T-cell (primary cell): Measurements from ENCODE around the gene NUF2. TPM values are rescaled to one million over a fixed set of nuclear protein-coding genes. Genes with fewer than 3 reads are reported as not detected.
"Not testable (repeated sequence)": the region's sequence is repeated elsewhere in the genome, so short reads cannot be mapped to it uniquely, and the experiment has no call there.

Experiments
- ATAC-seq, 4 experiments: fragments of 200-7000 bp in 3 of 4; fragments of 150-1000 bp in 1 of 4; cut with Tn5 transposase; replicated peaks in 1 of 4; 1 replicate in 3 of 4; 2 replicates in 1 of 4; pipeline ENCODE4 v1.10.0; 2021; ENCODE audit warnings: moderate library complexity in 3 of 4, mild to moderate bottlenecking in 2 of 4, moderate number of reproducible peaks in 1 of 4
- CTCF ChIA-PET, 2 donors: fragments of 300-600 bp; sonication (Branson Sonifier 250); formaldehyde crosslinking; loops; one replicate each; lab custom pipeline; 2022; ENCODE audit warnings: antibody characterized with exemption in 2 of 2; lab: Charles Lee
- POLR2A ChIA-PET, 2 donors: fragments of 300-600 bp; sonication (Branson Sonifier 250); formaldehyde crosslinking; loops; one replicate each; lab custom pipeline; 2022; ENCODE audit warnings: antibody characterized with exemption in 2 of 2; lab: Charles Lee
- DNase-seq, 35 experiments: peaks; one replicate each; pipeline versions ENCODE4 v3.0.0 to v3.0.0-alpha.2; 2013 to 2023
- H3K27ac ChIP-seq: one replicate; pipeline ENCODE4 v1.5.1; 2013; ENCODE audit warnings: low read length
- H3K27me3 ChIP-seq, 2 experiments: replicated peaks in 1 of 2; 1 replicate in 1 of 2; 2 replicates in 1 of 2; pipeline versions ENCODE4 v1.6.1 to v1.7.0; 2013; ENCODE audit warnings: low read length in 1 of 2, mixed read lengths in 1 of 2; ENCODE audit not compliant: control insufficient read depth in 2 of 2, insufficient read depth in 2 of 2; ENCODE audit errors: extremely low read depth in 1 of 2
- H3K36me3 ChIP-seq, 2 donors: 1 replicate in 1 of 2; 2 replicates in 1 of 2; pipeline versions ENCODE4 v1.6.1 to v1.7.0; 2013; ENCODE audit warnings: low read length in 1 of 2; ENCODE audit not compliant: control insufficient read depth in 2 of 2, insufficient read depth in 1 of 2; ENCODE audit errors: extremely low read depth in 1 of 2
- H3K4me1 ChIP-seq, 2 experiments: 1 replicate in 1 of 2; 2 replicates in 1 of 2; pipeline versions ENCODE4 v1.6.1 to v1.7.0; 2013; ENCODE audit warnings: low read length in 2 of 2, mixed read lengths in 1 of 2; ENCODE audit not compliant: insufficient read depth in 2 of 2, control insufficient read depth in 1 of 2; ENCODE audit errors: extremely low read depth in 1 of 2
- H3K4me3 ChIP-seq, 2 donors: 1 replicate in 1 of 2; 2 replicates in 1 of 2; pipeline versions ENCODE4 v1.5.1 to v1.7.0; 2013; ENCODE audit warnings: mild to moderate bottlenecking in 2 of 2, low read length in 1 of 2, moderate library complexity in 1 of 2; ENCODE audit not compliant: control insufficient read depth in 1 of 2; ENCODE audit errors: extremely low read depth in 1 of 2
- H3K9me3 ChIP-seq: 2 replicates; pipeline ENCODE4 v1.7.0; 2013
- H3K27ac Mint-ChIP-seq, 2 donors: one replicate each; pipeline ENCODE4 v1.8.0; 2020 to 2021; ENCODE audit warnings: mild to moderate bottlenecking in 2 of 2, mixed read lengths in 2 of 2
- H3K27me3 Mint-ChIP-seq, 2 donors: one replicate each; pipeline ENCODE4 v1.8.0; 2021 to 2022; ENCODE audit warnings: mixed read lengths in 2 of 2
- H3K36me3 Mint-ChIP-seq: one replicate; pipeline ENCODE4 v1.8.0; 2021; ENCODE audit warnings: mixed read lengths
- H3K4me1 Mint-ChIP-seq, 3 donors: one replicate each; pipeline ENCODE4 v1.8.0; 2020 to 2022; ENCODE audit warnings: mixed read lengths in 3 of 3, mild to moderate bottlenecking in 1 of 3
- H3K4me3 Mint-ChIP-seq, 3 donors: one replicate each; pipeline ENCODE4 v1.8.0; 2020 to 2022; ENCODE audit warnings: mild to moderate bottlenecking in 3 of 3, mixed read lengths in 3 of 3, moderate library complexity in 3 of 3
- H3K9me3 Mint-ChIP-seq, 3 donors: one replicate each; pipeline ENCODE4 v1.8.0; 2020 to 2022; ENCODE audit warnings: mixed read lengths in 3 of 3
- WGBS: methylation state at CpG from one replicate; pipeline ENCODE4 v1.1.5; 2013; ENCODE audit warnings: missing lambda C conversion rate; ENCODE audit not compliant: insufficient coverage; 5-methylcytosine and 5-hydroxymethylcytosine counted together
- total RNA-seq, 35 experiments: library from RNA in 6 of 35; stranded (reverse) in 6 of 35; fragments of 120-200 nt in 1 of 35; gene quantifications; one replicate each; pipeline versions ENCODE4 v1.2.1 to v1.2.4 and lab custom pipeline; 2013 to 2026

Gene NUF2
- total RNA-seq (1 to 10 TPM; 1.3 to 3.4 (median 2.3) TPM), total RNA-seq (lab: John Stamatoyannopoulos, UW) (0.15 to 17.0 (median 2.1) reads per million in 29 experiments)
- total RNA-seq (2013): 3.2 TPM

DNA sequence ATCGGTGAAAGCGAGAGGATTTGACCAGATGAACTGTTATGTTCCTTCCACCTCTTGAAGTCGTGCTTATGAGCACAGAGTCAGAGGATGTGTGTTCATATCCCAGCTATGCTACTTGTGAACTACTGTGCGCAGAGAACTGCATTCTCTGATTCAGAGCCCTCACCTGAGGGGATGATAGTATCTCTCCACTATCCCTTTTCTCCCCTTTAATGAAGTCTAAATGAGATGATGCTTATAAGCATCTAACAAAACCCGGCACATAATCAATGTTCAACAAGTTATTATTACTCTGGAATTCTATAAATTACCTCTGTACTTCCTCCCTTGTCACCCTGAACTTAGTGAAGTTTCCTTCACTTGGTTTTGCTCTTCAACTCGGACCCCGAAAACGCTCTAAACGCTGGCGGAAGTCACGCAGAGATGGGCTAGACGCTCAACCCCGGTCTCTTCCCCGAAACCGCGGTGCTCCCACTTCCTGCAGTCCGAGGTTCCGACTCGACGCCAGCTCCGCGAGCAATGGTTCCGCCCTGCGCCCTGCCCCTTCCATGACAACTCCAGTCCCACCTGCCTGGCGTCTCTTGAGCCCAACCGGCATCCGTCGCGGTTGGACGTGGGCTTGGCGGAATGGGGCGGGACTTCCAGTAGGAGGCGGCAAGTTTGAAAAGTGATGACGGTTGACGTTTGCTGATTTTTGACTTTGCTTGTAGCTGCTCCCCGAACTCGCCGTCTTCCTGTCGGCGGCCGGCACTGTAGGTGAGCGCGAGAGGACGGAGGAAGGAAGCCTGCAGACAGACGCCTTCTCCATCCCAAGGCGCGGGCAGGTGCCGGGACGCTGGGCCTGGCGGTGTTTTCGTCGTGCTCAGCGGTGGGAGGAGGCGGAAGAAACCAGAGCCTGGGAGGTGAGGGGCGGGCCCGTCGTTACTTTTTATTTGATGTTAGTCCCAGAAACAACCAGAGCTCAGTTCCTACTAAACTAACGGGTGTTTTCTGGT, at the start of gene NUF2:
TSS of gene NUF2 (plus strand) at position 644 of the 995 bp plus-strand sequence. CDS start 4,098 bp downstream, outside the sequence.
- no peaks in the 10 kb centered on the region for H3K9me3 Mint-ChIP-seq
- ATAC-seq: peak; percentile 95 to 99 (median 95)
- POLR2A ChIA-PET: interaction anchor here in 1 of 2 donors (0.6 kb wide), 1 partner anchor 19 kb away, joined by 4 read pairs; no protein-coding TSS in a partner anchor

DNA sequence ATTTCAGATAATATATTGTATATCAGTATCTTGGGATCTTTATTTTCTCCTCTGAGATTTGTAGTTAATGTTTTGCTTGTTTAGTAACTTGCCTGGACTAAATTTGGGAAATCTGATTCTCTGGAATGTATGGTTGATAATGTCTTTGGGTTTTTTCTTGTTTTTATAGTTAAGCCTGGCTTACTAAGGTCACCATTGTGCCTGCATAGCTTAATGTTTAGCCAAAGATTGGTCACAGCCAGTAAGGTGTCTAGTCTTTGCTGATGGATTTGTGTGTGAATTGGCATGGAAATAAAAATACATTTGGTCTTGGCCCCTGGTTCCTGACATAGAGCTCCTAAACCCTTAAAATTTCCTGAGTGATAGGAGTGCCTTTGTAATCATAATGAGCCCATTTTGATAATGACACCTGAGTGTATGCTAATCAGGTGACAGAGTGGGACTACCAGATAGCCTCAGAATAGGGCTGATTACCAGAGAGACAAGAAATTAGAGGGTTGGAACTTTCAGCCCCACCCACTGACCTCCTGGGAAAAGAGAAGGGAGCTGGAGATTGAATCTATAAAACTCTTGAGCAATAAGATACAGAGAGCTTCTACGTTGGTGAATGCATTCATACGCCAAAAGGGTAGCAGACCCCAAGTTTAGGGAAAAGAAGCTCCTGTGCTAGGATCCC, 47.9 kb upstream of the NUF2 start:
- Histone ChIP-seq H3K4me3 (no peak overlapping the region), H3K36me3 (peaks cover 0 to 5% of the 10 kb centered on the region in 2 donors), H3K27ac (no peak overlapping the region), H3K4me1 (no peaks in the 10 kb centered on the region), H3K27me3 (no peaks in the 10 kb centered on the region), H3K9me3 (peaks cover 4% of the 10 kb centered on the region)
- POLR2A ChIA-PET: no interaction called here
- peaks cover 10 to 19% (median 12%) of the 10 kb centered on the region in 3 donors for H3K9me3 Mint-ChIP-seq
- H3K27me3 Mint-ChIP-seq: no peaks in the 10 kb centered on the region
- no peak overlapping the region for H3K4me3 Mint-ChIP-seq
- no peaks in the 10 kb centered on the region for H3K4me1 Mint-ChIP-seq
- no peak for ATAC-seq
- H3K36me3 Mint-ChIP-seq: peaks cover 39% of the 10 kb centered on the region
- no peak overlapping the region for H3K27ac Mint-ChIP-seq
- no CpG with 5 or more reads among the region's 2 CpGs for WGBS
- CTCF ChIA-PET: no interaction called here
- DNase-seq: no peak

More for the DNA sequence above, at the start of gene NUF2:
- peak; percentile 91 to 98 (median 94) for DNase-seq
- Histone ChIP-seq H3K27me3 (no peaks in the 10 kb centered on the region), H3K27ac (peak within 1 kb of the TSS; percentile 68), H3K4me1 (peaks cover 7 to 12% of the 10 kb centered on the region in 2 experiments), H3K4me3 (peak within 1 kb of the TSS; percentile 60 to 86), H3K9me3 (no peaks in the 10 kb centered on the region), H3K36me3 (peaks cover 0 to 15% of the 10 kb centered on the region in 2 donors)
- Mint-ChIP-seq H3K27me3 (no peaks in the 10 kb centered on the region), H3K36me3 (no peaks in the 10 kb centered on the region), H3K4me1 (peaks cover 21 to 25% (median 24%) of the 10 kb centered on the region in 3 donors), H3K27ac (peak within 1 kb of the TSS; percentile 92 to 97), H3K4me3 (peak within 1 kb of the TSS; percentile 89 to 97 (median 94))
- WGBS: under 1% methylated on average over 38 of the region's 58 CpGs
- CTCF ChIA-PET: interaction anchor here in 1 of 2 donors (1.8 kb wide), 1 partner anchor 8 kb away, joined by 5 read pairs; no protein-coding TSS in a partner anchor

DNA sequence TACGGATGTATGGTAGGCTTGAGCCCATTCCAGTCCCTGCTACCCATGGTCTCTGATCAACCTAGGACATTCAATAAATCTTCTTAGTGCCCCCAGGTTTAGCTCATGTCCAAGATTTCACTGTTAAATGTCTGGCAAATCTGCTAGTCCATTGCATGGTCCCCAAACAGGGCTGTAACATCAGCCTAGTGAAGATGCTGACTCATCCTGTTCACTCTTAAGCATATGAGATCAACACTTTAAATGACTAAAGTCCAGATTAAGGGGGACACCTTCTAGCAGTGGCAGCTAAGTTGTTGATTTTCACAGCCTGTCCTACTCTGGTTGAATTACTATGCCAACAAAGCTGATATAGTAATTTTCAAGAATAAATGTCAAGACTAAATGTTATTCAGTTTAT, 46.5 kb upstream of the NUF2 start:
- ATAC-seq (no peak), DNase-seq (no peak)
- Histone ChIP-seq H3K27ac (no peak overlapping the region), H3K36me3 (peaks cover 0 to 5% of the 10 kb centered on the region in 2 donors), H3K9me3 (peaks cover 4% of the 10 kb centered on the region), H3K4me1 (no peaks in the 10 kb centered on the region), H3K27me3 (no peaks in the 10 kb centered on the region), H3K4me3 (no peak overlapping the region)
- Mint-ChIP-seq H3K27me3 (no peaks in the 10 kb centered on the region), H3K4me3 (no peak overlapping the region), H3K36me3 (peaks cover 51% of the 10 kb centered on the region), H3K27ac (no peak overlapping the region), H3K9me3 (peaks cover 17 to 30% (median 18%) of the 10 kb centered on the region in 3 donors), H3K4me1 (no peaks in the 10 kb centered on the region)
- no CpG with 5 or more reads among the region's 1 CpG for WGBS
- POLR2A ChIA-PET: no interaction called here
- CTCF ChIA-PET: no interaction called here

DNA sequence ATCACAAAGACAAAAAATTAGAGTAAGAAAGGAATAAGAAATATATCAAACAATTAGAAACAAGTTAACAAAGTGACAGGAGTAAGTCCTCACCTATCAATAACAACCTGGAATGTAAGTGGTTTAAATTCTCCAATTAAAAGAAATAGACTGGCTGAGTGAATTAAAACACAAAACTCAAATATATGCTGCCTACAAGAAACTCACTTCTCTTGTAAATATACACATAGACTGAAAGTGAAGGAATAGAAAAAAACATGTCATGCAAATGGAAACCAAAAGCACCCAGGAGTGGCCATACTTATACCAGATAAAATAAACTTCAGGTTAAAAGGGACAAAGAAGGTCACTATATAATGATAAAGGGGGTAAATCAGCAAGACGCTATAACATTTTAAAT, 43.2 kb upstream of the NUF2 start:
- ATAC-seq (no peak), DNase-seq (no peak)
- no CpG with 5 or more reads among the region's 1 CpG for WGBS
- peaks cover 4% of the 10 kb centered on the region for H3K9me3 ChIP-seq
- POLR2A ChIA-PET: no interaction called here
- H3K36me3 ChIP-seq: peaks cover 0 to 5% of the 10 kb centered on the region in 2 donors
- no peaks in the 10 kb centered on the region for H3K27me3 ChIP-seq
- no peaks in the 10 kb centered on the region for H3K4me1 Mint-ChIP-seq
- H3K4me1 ChIP-seq: no peaks in the 10 kb centered on the region
- H3K27ac Mint-ChIP-seq: no peak overlapping the region
- H3K36me3 Mint-ChIP-seq: peaks cover 71% of the 10 kb centered on the region
- H3K27ac ChIP-seq: no peak overlapping the region
- H3K9me3 Mint-ChIP-seq: peaks cover 32 to 40% (median 35%) of the 10 kb centered on the region in 3 donors
- H3K4me3 ChIP-seq: no peak overlapping the region
- H3K4me3 Mint-ChIP-seq: no peak overlapping the region
- CTCF ChIA-PET: no interaction called here
- H3K27me3 Mint-ChIP-seq: no peaks in the 10 kb centered on the region

DNA sequence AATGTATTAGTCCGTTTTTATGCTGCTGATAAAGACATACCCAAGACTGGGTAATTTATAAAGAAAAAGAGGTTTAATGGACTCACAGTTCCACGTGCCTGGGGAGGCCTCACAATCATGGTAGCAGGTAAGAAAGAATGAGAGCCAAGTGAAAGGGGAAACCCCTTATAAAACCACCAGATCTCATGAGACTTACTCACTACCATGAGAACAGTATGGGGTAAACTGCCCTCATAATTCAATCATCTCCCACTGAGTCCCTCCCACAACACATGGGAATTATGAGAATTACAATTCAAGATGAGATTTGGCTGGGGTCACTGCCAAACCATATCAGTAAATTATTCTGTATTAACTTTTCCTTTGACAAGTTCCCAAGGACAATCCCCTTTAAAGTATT, 36.9 kb upstream of the NUF2 start:
- H3K4me3 Mint-ChIP-seq, H3K4me1 ChIP-seq, H3K4me1 Mint-ChIP-seq, CTCF ChIA-PET, H3K4me3 ChIP-seq, H3K36me3 ChIP-seq, ATAC-seq, POLR2A ChIA-PET, H3K27me3 ChIP-seq, H3K9me3 ChIP-seq, H3K27me3 Mint-ChIP-seq, DNase-seq, H3K27ac Mint-ChIP-seq, H3K27ac ChIP-seq: not testable (repeated sequence)
- WGBS: no CpG with 5 or more reads among the region's 2 CpGs
- Mint-ChIP-seq H3K36me3 (peaks cover 33% of the 10 kb centered on the region), H3K9me3 (peaks cover 13 to 18% (median 15%) of the 10 kb centered on the region in 3 donors)

DNA sequence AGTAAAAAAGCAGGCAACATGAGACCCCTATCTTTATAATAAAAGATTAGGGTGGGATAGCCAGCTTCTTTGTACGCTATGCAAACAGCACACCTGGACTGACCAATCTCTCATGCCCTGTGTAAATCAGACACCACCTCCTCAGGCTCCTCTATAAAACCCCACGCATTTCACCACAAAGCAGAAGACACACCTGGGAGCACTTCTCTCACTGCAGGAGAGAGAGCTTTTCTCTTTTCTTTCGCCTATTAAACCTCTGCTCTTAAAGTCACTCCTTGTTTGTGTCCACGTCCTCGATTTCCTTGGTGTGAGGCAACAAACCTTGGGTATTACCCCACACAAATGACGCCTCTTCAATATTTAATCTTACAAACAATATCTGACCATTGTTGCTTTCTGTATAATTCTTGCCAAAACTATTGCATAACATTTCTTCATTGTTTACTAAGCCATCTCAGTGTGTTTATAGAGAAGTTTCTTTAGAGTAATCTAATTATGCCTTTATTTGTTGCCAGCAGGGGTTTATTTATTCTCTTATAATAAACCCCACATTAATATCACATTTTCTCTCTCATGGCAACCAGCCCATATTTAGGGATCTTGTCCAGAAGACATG, 31.6 kb upstream of the NUF2 start:
- no peaks in the 10 kb centered on the region for H3K27me3 Mint-ChIP-seq
- no peak overlapping the region for H3K4me3 Mint-ChIP-seq
- Histone ChIP-seq H3K27me3 (no peaks in the 10 kb centered on the region), H3K36me3 (no peaks in the 10 kb centered on the region), H3K4me1 (peaks cover 0 to 2% of the 10 kb centered on the region in 2 experiments), H3K9me3 (no peaks in the 10 kb centered on the region), H3K27ac (no peak overlapping the region), H3K4me3 (no peak overlapping the region)
- H3K4me1 Mint-ChIP-seq: peaks cover 4 to 12% (median 6%) of the 10 kb centered on the region in 3 donors
- ATAC-seq (no peak), DNase-seq (no peak)
- H3K27ac Mint-ChIP-seq: no peak overlapping the region
- peaks cover 0 to 16% (median 5%) of the 10 kb centered on the region in 3 donors for H3K9me3 Mint-ChIP-seq
- ChIA-PET POLR2A (no interaction called here), CTCF (no interaction called here)
- peaks cover 32% of the 10 kb centered on the region for H3K36me3 Mint-ChIP-seq
- WGBS: 100% methylated on average over 4 of the region's 6 CpGs
